PFSK-1 (cell line): ENCODE measurements around the gene TAPBP.

ENCODE experiments used
- POLR2AphosphoS5 ChIP-seq: IDR thresholded peaks from 2 replicates; pipeline ENCODE4 v1.6.1; 2012; ENCODE audit warnings: low read depth, mild to moderate bottlenecking, control low read depth, low read length, moderate library complexity
- REST ChIP-seq, 2 experiments: IDR thresholded peaks; 2 replicates each; pipeline versions ENCODE4 v1.6.1 to v1.8.0; 2011 to 2012; ENCODE audit warnings: low read depth in 2 of 2, low read length in 2 of 2, control low read depth in 1 of 2, inconsistent platforms in 1 of 2, mild to moderate bottlenecking in 1 of 2, moderate library complexity in 1 of 2; ENCODE audit not compliant: insufficient read depth in 1 of 2
- SIN3A ChIP-seq: IDR thresholded peaks from 2 replicates; pipeline ENCODE4 v1.6.1; 2012; ENCODE audit warnings: mild to moderate bottlenecking, low read length, moderate library complexity, borderline replicate concordance; ENCODE audit not compliant: insufficient read depth
- TAF1 ChIP-seq: IDR thresholded peaks from 2 replicates; pipeline ENCODE4 v1.6.1; 2012; ENCODE audit warnings: low read length, control low read depth, borderline replicate concordance; ENCODE audit not compliant: insufficient read depth

- no peak for TF ChIP-seq POLR2AphosphoS5
- no peak for TF ChIP-seq REST (IDR thresholded peaks at IDR 0.05; ENCODE audit: insufficient read depth in 1 of 2, low read depth in 2 of 2, low read length in 2 of 2)
- no peak for TF ChIP-seq SIN3A
- no peak for TF ChIP-seq TAF1
Observed at GRCh38 chr6:33254591-33254990, 59.3 kb downstream of the TAPBP start.
